ENCODE data around the gene TLR5. TPM values are rescaled to one million over a fixed set of nuclear protein-coding genes. Genes with fewer than 3 reads are reported as not detected.

The TLR5 gene
- polyA plus RNA-seq, 4 donors = 1.8 TPM; not detected in 2

- Histone ChIP-seq H3K9me3 (ENCODE audit: control insufficient read depth in 2 of 2, insufficient read depth in 1 of 2, low read depth in 1 of 2, low read length in 1 of 2) (no peaks in the 10 kb centered on the region), H3K4me3 (ENCODE audit: low read depth in 1 of 3, low read length in 3 of 3) (no peak overlapping the region), H3K27ac (ENCODE audit: low read depth in 1 of 3, low read length in 2 of 3) (no peak overlapping the region), H3K4me1 (ENCODE audit: control insufficient read depth in 3 of 3, insufficient read depth in 2 of 3, low read depth in 1 of 3, low read length in 2 of 3) (peaks cover 0 to 4% (median 0%) of the 10 kb centered on the region in 3 donors), H3K27me3 (ENCODE audit: control insufficient read depth in 3 of 3, insufficient read depth in 3 of 3, low read length in 3 of 3) (peaks cover 0 to 4% (median 0%) of the 10 kb centered on the region in 3 donors), H3K36me3 (ENCODE audit: control insufficient read depth in 3 of 3, insufficient read depth in 2 of 3, low read depth in 1 of 3, low read length in 3 of 3) (no peaks in the 10 kb centered on the region)
- no peak for DNase-seq
- FAIRE-seq = no peak
- WGBS, 3 donors = 74 to 80% (median 76%) methylated on average over 8 of the region's 8 CpGs
Measured at GRCh38 chr1:223135176-223135942, 7.7 kb downstream of the TLR5 start.

- peaks cover 0 to 4% (median 0%) of the 10 kb centered on the region in 3 donors for H3K4me1 ChIP-seq (ENCODE audit: control insufficient read depth in 3 of 3, insufficient read depth in 2 of 3, low read depth in 1 of 3, low read length in 2 of 3)
- H3K27ac ChIP-seq (ENCODE audit: low read depth in 1 of 3, low read length in 2 of 3) = peak overlapping the region in 2 of 3 donors; percentile 20 to 25
- peak overlapping the region in 1 of 3 donors; percentile 31 for H3K4me3 ChIP-seq (ENCODE audit: low read depth in 1 of 3, low read length in 3 of 3)
- H3K27me3 ChIP-seq (ENCODE audit: control insufficient read depth in 3 of 3, insufficient read depth in 3 of 3, low read length in 3 of 3) = peaks cover 0 to 9% (median 0%) of the 10 kb centered on the region in 3 donors
- FAIRE-seq (no peak), DNase-seq (peak; percentile 81 to 90)
- WGBS, 3 donors = 2 to 4% (median 2%) methylated on average over 23 of the region's 23 CpGs
- no peaks in the 10 kb centered on the region for H3K36me3 ChIP-seq (ENCODE audit: control insufficient read depth in 3 of 3, insufficient read depth in 2 of 3, low read depth in 1 of 3, low read length in 3 of 3)
- no peaks in the 10 kb centered on the region for H3K9me3 ChIP-seq (ENCODE audit: control insufficient read depth in 2 of 2, insufficient read depth in 1 of 2, low read depth in 1 of 2, low read length in 1 of 2)
Measured at GRCh38 chr1:223133824-223134435, 9.1 kb downstream of the TLR5 start.

DNA sequence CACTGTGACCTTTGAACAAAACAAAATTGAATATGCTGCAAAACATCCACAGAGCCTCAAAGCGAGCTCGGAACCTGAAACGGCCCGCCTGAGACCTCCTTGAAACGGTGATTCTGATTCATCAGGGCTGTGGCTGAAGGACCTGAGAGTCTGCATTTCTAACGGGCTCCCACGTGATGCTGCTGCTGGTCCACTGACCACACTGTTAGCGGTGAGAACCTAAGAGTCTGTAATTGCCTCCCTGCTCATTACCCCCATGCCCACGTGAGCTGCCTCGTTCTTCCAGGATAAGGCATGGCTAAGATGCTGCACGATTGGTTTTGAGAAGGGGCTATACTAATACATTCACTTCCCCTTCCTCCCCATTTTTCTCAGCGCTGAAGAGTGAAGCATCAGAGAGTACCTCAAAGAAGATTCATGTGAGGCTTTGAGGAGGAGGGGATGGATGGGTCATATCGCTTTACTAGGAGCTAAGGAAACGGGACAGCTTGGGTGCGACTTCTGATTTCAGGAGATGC, 9.7 kb downstream of the TLR5 start:
- 5 to 24% (median 10%) methylated on average over 15 of the region's 15 CpGs for WGBS, 3 donors
- Histone ChIP-seq H3K36me3 (ENCODE audit: control insufficient read depth in 3 of 3, insufficient read depth in 2 of 3, low read depth in 1 of 3, low read length in 3 of 3) (no peaks in the 10 kb centered on the region), H3K27ac (ENCODE audit: low read depth in 1 of 3, low read length in 2 of 3) (no peak overlapping the region), H3K4me3 (ENCODE audit: low read depth in 1 of 3, low read length in 3 of 3) (no peak overlapping the region), H3K4me1 (ENCODE audit: control insufficient read depth in 3 of 3, insufficient read depth in 2 of 3, low read depth in 1 of 3, low read length in 2 of 3) (peaks cover 0 to 4% (median 0%) of the 10 kb centered on the region in 3 donors), H3K27me3 (ENCODE audit: control insufficient read depth in 3 of 3, insufficient read depth in 3 of 3, low read length in 3 of 3) (peaks cover 0 to 9% (median 0%) of the 10 kb centered on the region in 3 donors), H3K9me3 (ENCODE audit: control insufficient read depth in 2 of 2, insufficient read depth in 1 of 2, low read depth in 1 of 2, low read length in 1 of 2) (no peaks in the 10 kb centered on the region)
- no peak for DNase-seq
- FAIRE-seq = no peak

- H3K27ac ChIP-seq (ENCODE audit: low read depth in 1 of 3, low read length in 2 of 3) = no peak overlapping the region
- H3K4me1 ChIP-seq (ENCODE audit: control insufficient read depth in 3 of 3, insufficient read depth in 2 of 3, low read depth in 1 of 3, low read length in 2 of 3) = peaks cover 0 to 4% (median 0%) of the 10 kb centered on the region in 3 donors
- FAIRE-seq (no peak), DNase-seq (peak; percentile 57 to 82)
- H3K9me3 ChIP-seq (ENCODE audit: control insufficient read depth in 2 of 2, insufficient read depth in 1 of 2, low read depth in 1 of 2, low read length in 1 of 2) = no peaks in the 10 kb centered on the region
- 26 to 33% (median 29%) methylated on average over 37 of the region's 37 CpGs for WGBS, 3 donors
- H3K4me3 ChIP-seq (ENCODE audit: low read depth in 1 of 3, low read length in 3 of 3) = peak overlapping the region in 2 of 3 donors; percentile 9 to 22
- H3K36me3 ChIP-seq (ENCODE audit: control insufficient read depth in 3 of 3, insufficient read depth in 2 of 3, low read depth in 1 of 3, low read length in 3 of 3) = no peaks in the 10 kb centered on the region
- H3K27me3 ChIP-seq (ENCODE audit: control insufficient read depth in 3 of 3, insufficient read depth in 3 of 3, low read length in 3 of 3) = peaks cover 0 to 9% (median 0%) of the 10 kb centered on the region in 3 donors
Measured at GRCh38 chr1:223129229-223129901, 13.7 kb downstream of the TLR5 start.

DNA sequence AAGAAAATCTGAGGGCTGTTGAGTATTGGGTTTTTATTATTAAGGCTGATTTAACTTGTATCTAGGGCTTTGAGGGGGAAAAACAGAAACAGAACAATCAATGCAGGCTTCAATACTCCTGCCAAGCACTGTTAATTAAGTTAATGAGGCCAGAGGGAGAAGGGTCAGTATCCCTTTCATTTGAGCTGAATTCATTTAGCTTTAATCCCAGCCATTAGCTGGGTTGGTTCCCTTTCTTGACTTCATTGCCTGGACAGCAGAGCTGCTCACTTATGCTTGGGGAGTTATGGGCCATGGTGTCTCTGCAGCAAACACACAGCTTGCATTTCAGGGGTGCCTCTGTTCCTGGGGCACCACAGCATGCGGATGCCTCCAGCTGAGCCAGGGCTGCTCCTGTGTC, 16.3 kb downstream of the TLR5 start:
- Histone ChIP-seq H3K9me3 (ENCODE audit: control insufficient read depth in 2 of 2, insufficient read depth in 1 of 2, low read depth in 1 of 2, low read length in 1 of 2) (no peaks in the 10 kb centered on the region), H3K4me1 (ENCODE audit: control insufficient read depth in 3 of 3, insufficient read depth in 2 of 3, low read depth in 1 of 3, low read length in 2 of 3) (peaks cover 0 to 4% (median 0%) of the 10 kb centered on the region in 3 donors), H3K36me3 (ENCODE audit: control insufficient read depth in 3 of 3, insufficient read depth in 2 of 3, low read depth in 1 of 3, low read length in 3 of 3) (no peaks in the 10 kb centered on the region), H3K27ac (ENCODE audit: low read depth in 1 of 3, low read length in 2 of 3) (no peak overlapping the region), H3K27me3 (ENCODE audit: control insufficient read depth in 3 of 3, insufficient read depth in 3 of 3, low read length in 3 of 3) (peaks cover 0 to 5% (median 0%) of the 10 kb centered on the region in 3 donors), H3K4me3 (ENCODE audit: low read depth in 1 of 3, low read length in 3 of 3) (no peak overlapping the region)
- WGBS, 3 donors = 95 to 100% (median 97%) methylated on average over 1 of the region's 1 CpG
- FAIRE-seq (no peak), DNase-seq (no peak)

GRCh38 chr1:223125766-223126165, 17.3 kb downstream of the TLR5 start:
- Histone ChIP-seq H3K36me3 (ENCODE audit: control insufficient read depth in 3 of 3, insufficient read depth in 2 of 3, low read depth in 1 of 3, low read length in 3 of 3) (no peaks in the 10 kb centered on the region), H3K27ac (ENCODE audit: low read depth in 1 of 3, low read length in 2 of 3) (no peak overlapping the region), H3K9me3 (ENCODE audit: control insufficient read depth in 2 of 2, insufficient read depth in 1 of 2, low read depth in 1 of 2, low read length in 1 of 2) (no peaks in the 10 kb centered on the region), H3K4me3 (ENCODE audit: low read depth in 1 of 3, low read length in 3 of 3) (no peak overlapping the region), H3K27me3 (ENCODE audit: control insufficient read depth in 3 of 3, insufficient read depth in 3 of 3, low read length in 3 of 3) (peaks cover 0 to 5% (median 0%) of the 10 kb centered on the region in 3 donors), H3K4me1 (ENCODE audit: control insufficient read depth in 3 of 3, insufficient read depth in 2 of 3, low read depth in 1 of 3, low read length in 2 of 3) (peaks cover 0 to 4% (median 0%) of the 10 kb centered on the region in 3 donors)
- DNase-seq (no peak), FAIRE-seq (no peak)
- 52 to 72% (median 70%) methylated on average over 2 of the region's 2 CpGs for WGBS, 3 donors

DNA sequence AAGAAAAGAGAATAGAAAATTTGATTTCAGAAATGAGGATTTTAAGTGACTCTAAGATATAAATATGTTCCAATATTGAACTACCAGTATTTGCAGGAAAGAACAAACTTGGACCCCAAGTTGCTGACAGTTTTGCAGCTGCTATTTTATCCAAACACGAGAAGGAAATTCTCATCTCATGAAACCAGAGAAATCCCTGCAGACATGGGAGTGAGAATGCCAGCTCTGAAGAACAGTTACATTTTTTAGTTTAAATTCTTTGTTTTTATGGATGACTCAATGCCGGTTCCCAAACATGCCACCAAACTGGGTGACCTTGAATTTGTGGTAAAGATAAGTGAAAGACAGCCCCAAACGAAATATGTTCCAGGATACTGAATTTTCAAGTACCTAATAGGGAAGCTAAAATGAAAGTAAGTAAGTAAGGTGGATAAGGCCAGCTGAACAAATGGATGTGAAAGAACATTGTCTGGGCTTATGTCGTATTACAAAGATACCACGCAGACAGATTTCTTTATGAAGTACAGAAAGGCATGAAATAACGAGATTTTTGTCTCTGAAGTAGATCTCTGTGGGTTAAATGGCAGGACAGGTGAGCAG, 19.9 kb downstream of the TLR5 start:
- FAIRE-seq (no peak), DNase-seq (no peak)
- H3K27ac ChIP-seq (ENCODE audit: low read depth in 1 of 3, low read length in 2 of 3) = no peak overlapping the region
- H3K9me3 ChIP-seq (ENCODE audit: control insufficient read depth in 2 of 2, insufficient read depth in 1 of 2, low read depth in 1 of 2, low read length in 1 of 2) = no peaks in the 10 kb centered on the region
- H3K36me3 ChIP-seq (ENCODE audit: control insufficient read depth in 3 of 3, insufficient read depth in 2 of 3, low read depth in 1 of 3, low read length in 3 of 3) = no peaks in the 10 kb centered on the region
- H3K4me3 ChIP-seq (ENCODE audit: low read depth in 1 of 3, low read length in 3 of 3) = peak overlapping the region in 1 of 3 donors; percentile 20
- 15 to 52% (median 35%) methylated on average over 6 of the region's 6 CpGs for WGBS, 3 donors
- H3K4me1 ChIP-seq (ENCODE audit: control insufficient read depth in 3 of 3, insufficient read depth in 2 of 3, low read depth in 1 of 3, low read length in 2 of 3) = peaks cover 0 to 12% (median 0%) of the 10 kb centered on the region in 3 donors
- H3K27me3 ChIP-seq (ENCODE audit: control insufficient read depth in 3 of 3, insufficient read depth in 3 of 3, low read length in 3 of 3) = no peaks in the 10 kb centered on the region

DNA sequence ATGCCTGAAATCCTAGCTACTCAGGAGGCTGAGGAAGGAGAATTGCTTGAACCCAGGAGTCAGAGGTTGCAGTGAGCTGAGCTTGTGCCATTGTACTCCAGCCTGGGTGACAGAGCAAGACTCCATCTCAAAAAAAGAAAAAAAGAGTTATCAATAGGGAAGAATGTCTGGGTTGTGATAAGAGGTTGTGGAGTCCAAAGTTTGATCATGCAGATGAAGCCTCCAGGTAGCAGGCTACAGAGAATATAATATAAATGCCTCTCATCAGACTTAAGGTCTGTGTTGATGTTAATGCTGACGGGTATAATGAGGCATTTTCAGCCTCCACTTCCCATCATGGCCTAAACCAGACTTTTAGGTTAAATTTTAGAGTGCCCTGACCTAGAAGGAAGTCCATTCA, 24.6 kb downstream of the TLR5 start:
- Histone ChIP-seq H3K27me3 (ENCODE audit: control insufficient read depth in 3 of 3, insufficient read depth in 3 of 3, low read length in 3 of 3) (no peaks in the 10 kb centered on the region), H3K27ac (ENCODE audit: low read depth in 1 of 3, low read length in 2 of 3) (peak overlapping the region in 1 of 3 donors; percentile 28), H3K4me3 (ENCODE audit: low read depth in 1 of 3, low read length in 3 of 3) (no peak overlapping the region), H3K4me1 (ENCODE audit: control insufficient read depth in 3 of 3, insufficient read depth in 2 of 3, low read depth in 1 of 3, low read length in 2 of 3) (peaks cover 0 to 15% (median 0%) of the 10 kb centered on the region in 3 donors), H3K9me3 (ENCODE audit: control insufficient read depth in 2 of 2, insufficient read depth in 1 of 2, low read depth in 1 of 2, low read length in 1 of 2) (no peaks in the 10 kb centered on the region), H3K36me3 (ENCODE audit: control insufficient read depth in 3 of 3, insufficient read depth in 2 of 3, low read depth in 1 of 3, low read length in 3 of 3) (no peaks in the 10 kb centered on the region)
- FAIRE-seq = no peak
- DNase-seq = peak; percentile 58 to 85
- 26 to 69% (median 50%) methylated on average over 1 of the region's 1 CpG for WGBS, 3 donors

Data from small intestine (tissue), 7 donors.